Measurements from ENCODE around the gene CMTM1. TPM values are rescaled to one million over a fixed set of nuclear protein-coding genes. Genes with fewer than 3 reads are reported as not detected.

Gene CMTM1
- polyA plus RNA-seq (0.23 to 0.85 TPM (median 0.24 TPM) in 3 replicates), polyA minus RNA-seq (0.33 TPM in 1 of 3 replicates, not detected in the others)
- not detected for polyA plus RNA-seq (2011; ENCODE audit: low read depth)
- polyA plus RNA-seq (2011; cell fraction: cytosol; rRNA removed) = 0.09 and 0.64 TPM in 2 replicates
- 0.36 and 0.44 TPM in 2 replicates for polyA plus RNA-seq (2011; cell fraction: nucleus; rRNA removed)
- polyA plus RNA-seq (2012; ENCODE audit: low replicate concordance) = 0.33 and 0.37 TPM in 2 replicates
- polyA minus RNA-seq (2011; cell fraction: cytosol; rRNA and poly(A)+ RNA removed) = 3.1 TPM
- 0.84 and 0.93 TPM in 2 replicates for polyA minus RNA-seq (2011; cell fraction: nucleus; rRNA and poly(A)+ RNA removed)

- peaks cover 2 to 3% of the 10 kb centered on the region in 2 experiments for H3K36me3 ChIP-seq (ENCODE audit: control insufficient read depth in 2 of 2, extremely low read depth in 1 of 2, insufficient read depth in 2 of 2, low read length in 2 of 2)
- no peak within 1 kb of the TSS for H3K27ac ChIP-seq (ENCODE audit: control insufficient read depth, insufficient read depth, low read length)
- H2AFZ ChIP-seq (ENCODE audit: control insufficient read depth, low read length) = no peak within 1 kb of the TSS
- H3K4me3 ChIP-seq (ENCODE audit: control insufficient read depth in 2 of 3, extremely low read depth in 1 of 3, insufficient read depth in 2 of 3, low read depth in 1 of 3, low read length in 3 of 3) = no peak within 1 kb of the TSS
- no peaks in the 10 kb centered on the region for H3K9me3 ChIP-seq (ENCODE audit: control insufficient read depth, low read depth, low read length)
- no peak within 1 kb of the TSS for H3K9ac ChIP-seq (ENCODE audit: control insufficient read depth, extremely low read depth, insufficient read depth, low read length)
- H3K79me2 ChIP-seq (ENCODE audit: control insufficient read depth, insufficient read depth, low read length) = no peaks in the 10 kb centered on the region
- dilution Hi-C loops (cut with MboI; ENCODE audit: extremely low pct_ligation_motif_present, low sequenced_read_pairs) = no loop called here
- no peak for FAIRE-seq
- DNase-seq (ENCODE audit: low read depth, low spot score) = no peak
- H3K9me1 ChIP-seq (ENCODE audit: control insufficient read depth, extremely low read depth, insufficient read depth, low read length) = no peaks in the 10 kb centered on the region
- TF ChIP-seq EZH2 (IDR thresholded peaks at IDR 0.05; ENCODE audit: low read length) (no peak), CTCF (optimal IDR thresholded peaks at IDR 0.05 in 1 of 3, IDR thresholded peaks at IDR 0.05 in 1 of 3, conservative IDR thresholded peaks at IDR 0.05 in 1 of 3; ENCODE audit: extremely low read depth in 1 of 3, insufficient read depth in 2 of 3, low read length in 3 of 3) (no peak)
- no peak within 1 kb of the TSS for H3K4me2 ChIP-seq (ENCODE audit: control insufficient read depth, extremely low read depth, insufficient read depth, low read depth, low read length)
- peaks cover 12% of the 10 kb centered on the region for H3K4me1 ChIP-seq (ENCODE audit: control insufficient read depth, extremely low read depth, insufficient read depth, low read length)
- H4K20me1 ChIP-seq (ENCODE audit: control insufficient read depth, extremely low read depth, insufficient read depth, low read length) = no peaks in the 10 kb centered on the region
- H3K27me3 ChIP-seq (ENCODE audit: control insufficient read depth, extremely low read depth, insufficient read depth, low read length) = no peaks in the 10 kb centered on the region
These were observed at the start of gene CMTM1 for GRCh38 chr16:66566051-66566901. Gene CMTM1, plus strand, starts transcription at chr16:66566439. Its CDS starts 75 bp downstream, at chr16:66566514.

GRCh38 chr16:66516509-66516807, 49.8 kb upstream of the CMTM1 start:
- DNase-seq (ENCODE audit: low read depth, low spot score) (no peak), FAIRE-seq (no peak)
- Histone ChIP-seq H3K4me1 (ENCODE audit: control insufficient read depth, extremely low read depth, insufficient read depth, low read length) (peaks cover 57% of the 10 kb centered on the region), H3K9me1 (ENCODE audit: control insufficient read depth, extremely low read depth, insufficient read depth, low read length) (no peaks in the 10 kb centered on the region), H3K4me2 (ENCODE audit: control insufficient read depth, extremely low read depth, insufficient read depth, low read depth, low read length) (peak overlapping the region; percentile 49), H3K36me3 (ENCODE audit: control insufficient read depth in 2 of 2, extremely low read depth in 1 of 2, insufficient read depth in 2 of 2, low read length in 2 of 2) (peaks cover 0 to 5% of the 10 kb centered on the region in 2 experiments), H4K20me1 (ENCODE audit: control insufficient read depth, extremely low read depth, insufficient read depth, low read length) (no peaks in the 10 kb centered on the region), H2AFZ (ENCODE audit: control insufficient read depth, low read length) (no peak overlapping the region), H3K79me2 (ENCODE audit: control insufficient read depth, insufficient read depth, low read length) (no peaks in the 10 kb centered on the region), H3K4me3 (ENCODE audit: control insufficient read depth in 2 of 3, extremely low read depth in 1 of 3, insufficient read depth in 2 of 3, low read depth in 1 of 3, low read length in 3 of 3) (no peak overlapping the region), H3K27ac (ENCODE audit: control insufficient read depth, insufficient read depth, low read length) (peak overlapping the region; percentile 44), H3K9ac (ENCODE audit: control insufficient read depth, extremely low read depth, insufficient read depth, low read length) (peak overlapping the region; percentile 42), H3K9me3 (ENCODE audit: control insufficient read depth, low read depth, low read length) (no peaks in the 10 kb centered on the region), H3K27me3 (ENCODE audit: control insufficient read depth, extremely low read depth, insufficient read depth, low read length) (no peaks in the 10 kb centered on the region)
- TF ChIP-seq EZH2 (IDR thresholded peaks at IDR 0.05; ENCODE audit: low read length) = no peak
- TF ChIP-seq CTCF (optimal IDR thresholded peaks at IDR 0.05 in 1 of 3, IDR thresholded peaks at IDR 0.05 in 1 of 3, conservative IDR thresholded peaks at IDR 0.05 in 1 of 3; ENCODE audit: extremely low read depth in 1 of 3, insufficient read depth in 2 of 3, low read length in 3 of 3) = no peak
- dilution Hi-C loops (cut with MboI; ENCODE audit: extremely low pct_ligation_motif_present, low sequenced_read_pairs) = no loop called here
